RWPE2 (cell line): ENCODE measurements around the gene RERE.

Source experiments
- ATAC-seq: fragments of 200-7000 bp; cut with Tn5 transposase; 3 replicates; pipeline ENCODE4 v1.9.1; 2021; ENCODE audit warnings: low read depth
- DNase-seq: peaks from one replicate; pipeline ENCODE4 v3.0.0-alpha.2; 2020; ENCODE audit warnings: low spot score
- H3K27ac ChIP-seq: fragments of 450-650 bp; 2 replicates; pipeline ENCODE4 v1.5.1; 2017; ENCODE audit warnings: mild to moderate bottlenecking; ENCODE audit not compliant: poor library complexity, severe bottlenecking
- H3K27me3 ChIP-seq: fragments of 250-450 bp; sonication (Bioruptor Pico); 2 replicates; pipeline ENCODE4 v1.5.1; 2021; ENCODE audit warnings: mild to moderate bottlenecking, moderate library complexity; ENCODE audit not compliant: insufficient read depth, poor library complexity, severe bottlenecking
- H3K36me3 ChIP-seq: fragments of 250-450 bp; sonication (Bioruptor Pico); 2 replicates; pipeline ENCODE4 v1.5.1; 2020; ENCODE audit warnings: low read depth, mild to moderate bottlenecking, moderate library complexity
- H3K4me1 ChIP-seq: fragments of 250-450 bp; sonication (Bioruptor Pico); 2 replicates; pipeline ENCODE4 v1.5.1; 2021; ENCODE audit warnings: mild to moderate bottlenecking, moderate library complexity; ENCODE audit not compliant: insufficient read depth, poor library complexity, severe bottlenecking
- H3K4me3 ChIP-seq: fragments of 250-450 bp; sonication (Bioruptor Pico); 2 replicates; pipeline ENCODE4 v1.5.1; 2021; ENCODE audit warnings: mild to moderate bottlenecking, moderate library complexity; ENCODE audit not compliant: severe bottlenecking
- H3K9me3 ChIP-seq: fragments of 250-450 bp; sonication (Bioruptor Pico); 2 replicates; pipeline ENCODE4 v1.5.1; 2021; ENCODE audit warnings: mild to moderate bottlenecking, moderate library complexity; ENCODE audit not compliant: severe bottlenecking
- TF ChIP-seq, protein P1 (sequence below): fragments of 450-650 bp; IDR thresholded peaks from one replicate; pipeline ENCODE4 v1.5.1; 2017; ENCODE audit warnings: mild to moderate bottlenecking, moderate library complexity; ENCODE audit not compliant: poor library complexity, severe bottlenecking

RERE gene

DNA sequence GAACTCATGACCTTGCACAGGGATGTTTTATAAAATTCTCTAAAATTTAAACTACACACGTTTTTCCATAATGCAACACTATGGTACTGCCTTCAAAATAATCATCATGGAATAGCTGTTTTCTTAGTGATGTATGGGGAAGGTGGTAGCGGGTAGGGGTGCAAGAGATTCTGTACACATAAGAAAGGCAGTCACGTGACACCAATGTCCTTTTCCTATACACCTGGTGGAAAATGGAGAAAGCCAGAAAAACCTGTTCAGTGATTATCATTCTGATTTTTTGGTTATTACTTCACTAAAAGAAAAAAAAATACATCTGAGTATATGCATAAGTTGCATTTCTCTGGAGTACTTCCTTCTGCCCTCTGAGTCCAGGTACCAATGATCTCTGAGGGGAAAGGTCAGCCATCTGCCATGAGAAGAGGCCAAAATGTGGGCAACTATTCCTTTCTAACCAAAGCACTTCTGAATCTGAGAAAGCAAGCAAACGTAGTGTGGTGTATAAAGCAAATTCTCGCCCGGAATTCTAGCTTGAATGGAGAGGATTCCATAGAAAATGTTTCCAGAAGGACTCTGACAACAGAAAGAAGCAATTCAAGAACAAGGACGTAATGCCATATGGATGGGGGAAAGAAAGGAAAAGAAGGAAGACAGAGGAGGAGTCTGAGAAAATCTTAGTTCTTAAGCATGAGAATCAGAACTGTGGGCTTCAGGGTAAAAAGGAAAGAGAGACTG, 137.3 kb downstream of the RERE start:
- Histone ChIP-seq H3K27ac (no peak overlapping the region), H3K4me3 (no peak overlapping the region)
- TF ChIP-seq, protein P1, sequence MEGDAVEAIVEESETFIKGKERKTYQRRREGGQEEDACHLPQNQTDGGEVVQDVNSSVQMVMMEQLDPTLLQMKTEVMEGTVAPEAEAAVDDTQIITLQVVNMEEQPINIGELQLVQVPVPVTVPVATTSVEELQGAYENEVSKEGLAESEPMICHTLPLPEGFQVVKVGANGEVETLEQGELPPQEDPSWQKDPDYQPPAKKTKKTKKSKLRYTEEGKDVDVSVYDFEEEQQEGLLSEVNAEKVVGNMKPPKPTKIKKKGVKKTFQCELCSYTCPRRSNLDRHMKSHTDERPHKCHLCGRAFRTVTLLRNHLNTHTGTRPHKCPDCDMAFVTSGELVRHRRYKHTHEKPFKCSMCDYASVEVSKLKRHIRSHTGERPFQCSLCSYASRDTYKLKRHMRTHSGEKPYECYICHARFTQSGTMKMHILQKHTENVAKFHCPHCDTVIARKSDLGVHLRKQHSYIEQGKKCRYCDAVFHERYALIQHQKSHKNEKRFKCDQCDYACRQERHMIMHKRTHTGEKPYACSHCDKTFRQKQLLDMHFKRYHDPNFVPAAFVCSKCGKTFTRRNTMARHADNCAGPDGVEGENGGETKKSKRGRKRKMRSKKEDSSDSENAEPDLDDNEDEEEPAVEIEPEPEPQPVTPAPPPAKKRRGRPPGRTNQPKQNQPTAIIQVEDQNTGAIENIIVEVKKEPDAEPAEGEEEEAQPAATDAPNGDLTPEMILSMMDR: no peak

DNA sequence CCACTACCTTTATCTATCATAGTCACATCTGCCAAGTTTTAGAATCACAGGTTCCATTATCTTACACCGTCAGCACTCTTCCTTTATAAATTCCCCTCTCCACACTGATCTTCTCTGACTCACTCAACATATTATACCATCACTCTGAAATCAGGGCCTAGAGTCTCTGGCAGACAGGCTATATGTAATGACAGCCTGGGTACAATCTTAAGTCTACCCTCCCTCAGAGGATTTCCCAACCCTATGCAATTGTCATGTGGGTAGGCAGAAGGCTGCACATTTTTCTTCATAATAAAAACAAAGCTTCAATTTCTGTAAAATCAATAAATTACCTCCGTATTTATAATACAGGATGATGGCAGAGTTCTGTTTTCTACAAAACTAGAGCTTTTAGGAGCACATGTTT, 138.0 kb downstream of the RERE start:
- no peaks in the 10 kb centered on the region for H3K27me3 ChIP-seq
- H3K27ac ChIP-seq: no peak overlapping the region
- DNase-seq (no peak), ATAC-seq (peak; percentile 57)
- no peaks in the 10 kb centered on the region; the same call in 1 of the 2 replicates for H3K36me3 ChIP-seq
- H3K4me3 ChIP-seq: no peak overlapping the region
- TF ChIP-seq, protein P1: no peak
- no peaks in the 10 kb centered on the region for H3K9me3 ChIP-seq
- peaks cover 33% of the 10 kb centered on the region for H3K4me1 ChIP-seq

More for the DNA sequence above, 137.3 kb downstream of the RERE start:
- DNase-seq (no peak), ATAC-seq (no peak)
- Histone ChIP-seq H3K27me3 (no peaks in the 10 kb centered on the region), H3K9me3 (no peaks in the 10 kb centered on the region), H3K36me3 (no peaks in the 10 kb centered on the region; the same call in 1 of the 2 replicates), H3K4me1 (peaks cover 28% of the 10 kb centered on the region)

DNA sequence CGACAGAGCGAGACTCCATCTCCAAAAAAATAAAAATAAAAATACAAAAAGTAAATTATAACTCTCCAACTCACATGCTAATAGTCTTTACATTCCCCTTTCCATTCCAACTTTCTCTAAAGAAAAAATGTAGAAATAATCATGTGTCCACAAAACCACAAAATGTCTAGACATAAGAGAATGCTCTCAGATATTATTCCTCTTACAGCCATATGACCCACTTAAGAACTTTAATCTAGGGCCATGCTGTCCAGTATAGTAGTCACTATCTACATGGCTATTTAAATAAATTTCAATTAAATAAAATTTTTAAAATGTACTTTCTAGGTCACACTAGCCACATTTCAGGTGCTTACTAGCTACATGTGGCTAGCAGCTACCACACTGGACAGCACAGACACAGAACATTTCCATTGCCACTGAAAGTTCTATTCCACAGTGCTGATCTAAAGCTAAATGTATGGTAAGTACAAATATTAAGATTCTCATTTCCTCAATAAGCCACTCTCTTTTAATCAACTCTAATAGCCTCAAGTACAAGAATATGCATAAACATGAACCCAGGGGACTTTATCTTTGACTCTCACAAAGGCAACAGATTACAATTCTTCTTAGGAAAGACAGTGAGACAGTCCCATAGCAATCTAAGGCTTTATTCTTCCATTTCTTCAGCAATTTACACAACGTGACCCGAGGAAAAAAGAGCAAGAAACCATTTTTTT, 138.6 kb downstream of the RERE start:
- Histone ChIP-seq H3K36me3 (no peaks in the 10 kb centered on the region; the same call in 1 of the 2 replicates), H3K4me1 (peaks cover 33% of the 10 kb centered on the region), H3K9me3 (no peaks in the 10 kb centered on the region), H3K4me3 (no peak overlapping the region), H3K27me3 (no peaks in the 10 kb centered on the region), H3K27ac (no peak overlapping the region)
- ATAC-seq (no peak), DNase-seq (no peak)
- TF ChIP-seq, protein P1: no peak

DNA sequence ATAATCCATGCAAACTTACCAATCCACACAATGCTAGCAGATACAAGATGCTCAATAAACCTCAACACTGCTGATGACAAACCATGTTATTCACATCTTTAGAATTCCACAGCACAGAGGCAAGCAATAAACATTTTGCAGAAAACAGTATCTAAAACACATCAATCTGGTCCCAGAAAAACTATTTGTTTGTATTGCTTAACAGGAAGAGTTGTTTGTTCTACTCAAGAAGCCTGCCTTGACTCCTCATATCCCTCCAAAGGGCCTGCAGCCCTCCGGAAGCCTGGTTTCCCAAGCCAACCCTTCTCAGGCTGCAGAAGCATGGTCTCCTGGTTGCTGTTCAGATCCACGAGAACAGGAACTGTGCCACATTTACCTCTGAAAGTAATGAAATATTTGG, 139.7 kb downstream of the RERE start:
- Histone ChIP-seq H3K27me3 (no peaks in the 10 kb centered on the region), H3K4me3 (no peak overlapping the region), H3K27ac (no peak overlapping the region), H3K9me3 (no peaks in the 10 kb centered on the region), H3K36me3 (no peaks in the 10 kb centered on the region; the same call in 1 of the 2 replicates), H3K4me1 (peaks cover 33% of the 10 kb centered on the region)
- no peak for ATAC-seq
- no peak for DNase-seq
- TF ChIP-seq, protein P1: no peak
